Measurements from ENCODE around the gene GDAP1L1.

GRCh38 chr20:44326391-44327159 is 79.5 kb downstream of the GDAP1L1 start:
- TF ChIP-seq POLR2A (IDR thresholded peaks at IDR 0.05) (no peak), CTCF (IDR thresholded peaks at IDR 0.05) (no peak), POLR2AphosphoS5 (IDR thresholded peaks at IDR 0.05) (no peak)

All from stomach (tissue), 4 donors.